OCI-LY7 (cell line): Measurements from ENCODE around the gene LRRC36. TPM values are rescaled to one million over a fixed set of nuclear protein-coding genes. Genes with fewer than 3 reads are reported as not detected.

Source experiments
- BruUV-seq: library from RNA; stranded (reverse); fragments of 400-500 nt; replicated peaks from 2 replicates; lab custom pipeline; 2021; lab: Mats Ljungman, UMichigan
- CTCF ChIA-PET: fragments of 300-600 bp; sonication (Branson Sonifier 250); formaldehyde crosslinking; loops from one replicate; lab custom pipeline; 2022; ENCODE audit warnings: antibody characterized with exemption; ENCODE audit not compliant: unreplicated experiment; lab: Charles Lee
- POLR2A ChIA-PET: fragments of 300-600 bp; sonication (Branson Sonifier 250); formaldehyde crosslinking; loops from one replicate; lab custom pipeline; 2022; ENCODE audit warnings: antibody characterized with exemption; lab: Charles Lee
- DNase-seq: peaks from one replicate; pipeline ENCODE4 v3.0.0-alpha.2; 2015; ENCODE audit warnings: low spot score
- H2AFZ ChIP-seq: fragments of 200-600 bp; sonication (generic), shearing (Covaris generic); 2 replicates; pipeline ENCODE4 v1.6.1; 2014; ENCODE audit warnings: mild to moderate bottlenecking, antibody characterized with exemption, low read length, moderate library complexity
- H3K27ac ChIP-seq: fragments of 200-600 bp; sonication (generic); 2 replicates; pipeline ENCODE4 v1.5.1; 2014; ENCODE audit warnings: mixed run types, low read depth, mild to moderate bottlenecking, moderate library complexity, low read length, inconsistent platforms; ENCODE audit not compliant: poor library complexity, severe bottlenecking
- H3K36me3 ChIP-seq: fragments of 200-600 bp; sonication (generic); 2 replicates; pipeline ENCODE4 v1.6.1; 2014; ENCODE audit warnings: mild to moderate bottlenecking, antibody characterized with exemption, low read length, moderate library complexity, mixed read lengths; ENCODE audit not compliant: insufficient read depth
- H3K4me1 ChIP-seq: fragments of 200-600 bp; sonication (generic); 2 replicates; pipeline ENCODE4 v1.5.1; 2014; ENCODE audit warnings: mild to moderate bottlenecking, low read length; ENCODE audit not compliant: insufficient read depth, poor library complexity, severe bottlenecking
- H3K4me2 ChIP-seq: fragments of 200-600 bp; sonication (generic); 2 replicates; pipeline ENCODE4 v1.6.1; 2014; ENCODE audit warnings: mild to moderate bottlenecking, low read length
- H3K4me3 ChIP-seq: fragments of 200-600 bp; sonication (generic); 2 replicates; pipeline ENCODE4 v1.5.1; 2014; ENCODE audit warnings: mild to moderate bottlenecking, low read depth, low read length; ENCODE audit not compliant: poor library complexity, severe bottlenecking
- H3K79me2 ChIP-seq: fragments of 200-600 bp; sonication (generic); 2 replicates; pipeline ENCODE4 v1.6.1; 2016; ENCODE audit warnings: low read depth, mild to moderate bottlenecking, low read length, moderate library complexity, mixed read lengths; ENCODE audit not compliant: insufficient read depth
- H3K9me2 ChIP-seq: fragments of 200-600 bp; sonication (generic); 2 replicates; pipeline ENCODE4 v1.6.1; 2016; ENCODE audit warnings: mild to moderate bottlenecking, low read length, mixed read lengths; ENCODE audit not compliant: insufficient read depth
- H3K9me3 ChIP-seq: fragments of 200-600 bp; sonication (generic); 2 replicates; pipeline ENCODE4 v1.6.1; 2014; ENCODE audit warnings: mild to moderate bottlenecking, mixed run types, low read length, mixed read lengths
- H4K20me1 ChIP-seq: fragments of 200-600 bp; sonication (generic); 2 replicates; pipeline ENCODE4 v1.6.1; 2014; ENCODE audit warnings: mild to moderate bottlenecking, antibody characterized with exemption, low read length, moderate library complexity, mixed read lengths; ENCODE audit not compliant: insufficient read depth
- CTCF ChIP-seq: fragments of 200-600 bp; sonication (generic); conservative IDR thresholded peaks from 2 replicates; pipeline ENCODE4 v1.5.1; 2014; ENCODE audit warnings: mild to moderate bottlenecking, antibody characterized with exemption, low read length, moderate library complexity, mixed read lengths
- EZH2phosphoT487 ChIP-seq: fragments of 200-600 bp; sonication (generic); IDR thresholded peaks from 2 replicates; pipeline ENCODE4 v1.6.1; 2018; ENCODE audit warnings: low read depth, borderline replicate concordance, mild to moderate bottlenecking, mixed run types, antibody characterized with exemption, low read length, moderate library complexity, mixed read lengths
- intact Hi-C: fragments of 100-400 bp; cut with micrococcal nuclease; formaldehyde crosslinking; loops from one replicate; pipeline ENCODE4 v1.10.0; 2022; ENCODE audit not compliant: unreplicated experiment
- total RNA-seq, 2 experiments: library from RNA; depleted of rRNA in 1 of 2; stranded (reverse); fragments of >200 nt in 1 of 2; shearing (Covaris generic) in 1 of 2; gene quantifications; 2 replicates each; pipeline ENCODE4 v1.2.3, GENCODE V29; 2014 to 2022

Gene LRRC36
- total RNA-seq, 2 experiments from 2014 or later, result not detected

GRCh38 chr16:67425061-67425460, 98.4 kb downstream of the LRRC36 start:
- Histone ChIP-seq H2AFZ (no peak overlapping the region), H4K20me1 (no peaks in the 10 kb centered on the region), H3K9me2 (no peaks in the 10 kb centered on the region), H3K4me1 (no peaks in the 10 kb centered on the region), H3K9me3 (no peaks in the 10 kb centered on the region), H3K36me3 (no peaks in the 10 kb centered on the region), H3K4me2 (peak overlapping the region; percentile 27; the same call in 1 of the 2 replicates), H3K79me2 (no peaks in the 10 kb centered on the region), H3K4me3 (no peak overlapping the region), H3K27ac (no peak overlapping the region)
- no peak for DNase-seq
- no peak for TF ChIP-seq CTCF
- no peak for TF ChIP-seq EZH2phosphoT487
- ChIA-PET POLR2A (interaction anchor here (0.6 kb wide), 1 partner anchor 73 kb away, joined by 5 read pairs; no protein-coding TSS in a partner anchor), CTCF (no interaction called here)
- BruUV-seq, result no TSS peak
- intact Hi-C loops, result no loop called here

GRCh38 chr16:67425580-67425979, 99.0 kb downstream of the LRRC36 start:
- ChIA-PET POLR2A (no interaction called here), CTCF (no interaction called here)
- H3K4me3 ChIP-seq, result no peak overlapping the region
- no peak overlapping the region for H2AFZ ChIP-seq
- H3K36me3 ChIP-seq, result no peaks in the 10 kb centered on the region
- H3K9me3 ChIP-seq, result no peaks in the 10 kb centered on the region
- H4K20me1 ChIP-seq, result no peaks in the 10 kb centered on the region
- TF ChIP-seq EZH2phosphoT487 (no peak), CTCF (no peak)
- no TSS peak for BruUV-seq
- no peak for DNase-seq
- H3K4me2 ChIP-seq, result no peak overlapping the region
- no peak overlapping the region for H3K27ac ChIP-seq
- H3K4me1 ChIP-seq, result no peaks in the 10 kb centered on the region
- H3K79me2 ChIP-seq, result no peaks in the 10 kb centered on the region
- intact Hi-C loops, result no loop called here
- no peaks in the 10 kb centered on the region for H3K9me2 ChIP-seq

- Histone ChIP-seq H3K4me1 (no peaks in the 10 kb centered on the region), H2AFZ (no peak overlapping the region), H3K4me3 (no peak overlapping the region), H4K20me1 (no peaks in the 10 kb centered on the region), H3K36me3 (no peaks in the 10 kb centered on the region), H3K27ac (no peak overlapping the region), H3K4me2 (no peak overlapping the region), H3K79me2 (no peaks in the 10 kb centered on the region), H3K9me2 (no peaks in the 10 kb centered on the region), H3K9me3 (no peaks in the 10 kb centered on the region)
- CTCF ChIA-PET, result no interaction called here
- TF ChIP-seq CTCF, result no peak
- TF ChIP-seq EZH2phosphoT487, result no peak
- POLR2A ChIA-PET, result no interaction called here
- no peak for DNase-seq
- BruUV-seq, result no TSS peak
- intact Hi-C loops, result no loop called here
Observed at GRCh38 chr16:67426022-67426421, 99.4 kb downstream of the LRRC36 start.
